ENCODE measurements around the gene CEP78. TPM values are rescaled to one million over a fixed set of nuclear protein-coding genes. Genes with fewer than 3 reads are reported as not detected.
A peak's percentile ranks its signal among the peaks of the same experiment; 100 is the strongest.

Gene CEP78, protein sequence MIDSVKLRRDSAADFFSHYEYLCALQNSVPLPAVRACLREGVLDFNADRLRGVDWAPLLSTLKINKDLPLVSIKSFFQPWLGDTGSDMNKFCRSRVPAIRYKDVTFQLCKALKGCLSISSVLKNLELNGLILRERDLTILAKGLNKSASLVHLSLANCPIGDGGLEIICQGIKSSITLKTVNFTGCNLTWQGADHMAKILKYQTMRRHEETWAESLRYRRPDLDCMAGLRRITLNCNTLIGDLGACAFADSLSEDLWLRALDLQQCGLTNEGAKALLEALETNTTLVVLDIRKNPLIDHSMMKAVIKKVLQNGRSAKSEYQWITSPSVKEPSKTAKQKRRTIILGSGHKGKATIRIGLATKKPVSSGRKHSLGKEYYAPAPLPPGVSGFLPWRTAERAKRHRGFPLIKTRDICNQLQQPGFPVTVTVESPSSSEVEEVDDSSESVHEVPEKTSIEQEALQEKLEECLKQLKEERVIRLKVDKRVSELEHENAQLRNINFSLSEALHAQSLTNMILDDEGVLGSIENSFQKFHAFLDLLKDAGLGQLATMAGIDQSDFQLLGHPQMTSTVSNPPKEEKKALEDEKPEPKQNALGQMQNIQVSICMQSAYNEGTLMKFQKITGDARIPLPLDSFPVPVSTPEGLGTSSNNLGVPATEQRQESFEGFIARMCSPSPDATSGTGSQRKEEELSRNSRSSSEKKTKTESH
- 10 to 100 TPM; 37.7 to 40.8 TPM for total RNA-seq

DNA sequence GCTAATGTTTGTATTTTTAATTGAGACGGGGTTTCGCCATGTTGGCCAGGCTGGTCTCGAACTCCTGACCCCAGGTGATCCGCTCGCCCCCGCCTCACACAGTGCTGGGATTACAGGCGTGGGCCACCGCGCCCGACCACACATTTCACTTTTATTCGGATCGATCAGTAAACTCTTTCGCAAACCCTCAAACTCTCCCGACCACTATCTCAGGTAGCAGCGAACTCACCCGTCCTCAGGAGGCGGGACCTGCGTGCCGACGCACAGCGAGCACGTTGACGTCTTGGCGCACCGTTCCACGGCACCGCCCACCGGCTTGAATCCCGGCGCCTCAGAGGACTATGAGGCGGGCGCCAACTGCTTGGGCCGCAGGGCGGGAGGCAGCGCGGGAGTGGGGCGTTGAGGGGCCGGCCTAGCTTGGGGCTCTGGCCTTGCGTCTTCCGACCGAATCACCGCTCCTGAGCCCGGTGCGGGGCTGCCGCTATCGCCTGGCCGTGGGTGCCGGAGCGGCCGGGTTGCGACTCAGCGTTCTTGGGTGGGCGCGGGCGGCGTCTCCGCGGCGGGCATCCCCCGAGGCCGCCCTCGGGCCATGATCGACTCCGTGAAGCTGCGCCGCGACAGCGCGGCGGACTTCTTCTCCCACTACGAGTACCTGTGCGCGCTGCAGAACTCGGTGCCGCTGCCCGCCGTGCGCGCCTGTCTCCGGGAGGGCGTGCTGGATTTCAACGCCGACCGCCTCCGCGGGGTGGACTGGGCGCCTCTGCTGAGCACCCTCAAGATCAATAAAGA is at the start of gene CEP78:
CEP78 (plus strand) TSS at position 314 of the 789 bp plus-strand sequence; CDS start at position 590, 276 bp downstream.
- peak within 1 kb of the TSS; percentile 92 for H3K27ac Mint-ChIP-seq
- DNase-seq (peak; percentile 93), ATAC-seq (peak; percentile 97)
- peaks cover 21% of the 10 kb centered on the region for H3K36me3 Mint-ChIP-seq (ENCODE audit: low read depth)
- intact Hi-C loops (cut with micrococcal nuclease) = no loop called here
- TF ChIP-seq, protein P1, sequence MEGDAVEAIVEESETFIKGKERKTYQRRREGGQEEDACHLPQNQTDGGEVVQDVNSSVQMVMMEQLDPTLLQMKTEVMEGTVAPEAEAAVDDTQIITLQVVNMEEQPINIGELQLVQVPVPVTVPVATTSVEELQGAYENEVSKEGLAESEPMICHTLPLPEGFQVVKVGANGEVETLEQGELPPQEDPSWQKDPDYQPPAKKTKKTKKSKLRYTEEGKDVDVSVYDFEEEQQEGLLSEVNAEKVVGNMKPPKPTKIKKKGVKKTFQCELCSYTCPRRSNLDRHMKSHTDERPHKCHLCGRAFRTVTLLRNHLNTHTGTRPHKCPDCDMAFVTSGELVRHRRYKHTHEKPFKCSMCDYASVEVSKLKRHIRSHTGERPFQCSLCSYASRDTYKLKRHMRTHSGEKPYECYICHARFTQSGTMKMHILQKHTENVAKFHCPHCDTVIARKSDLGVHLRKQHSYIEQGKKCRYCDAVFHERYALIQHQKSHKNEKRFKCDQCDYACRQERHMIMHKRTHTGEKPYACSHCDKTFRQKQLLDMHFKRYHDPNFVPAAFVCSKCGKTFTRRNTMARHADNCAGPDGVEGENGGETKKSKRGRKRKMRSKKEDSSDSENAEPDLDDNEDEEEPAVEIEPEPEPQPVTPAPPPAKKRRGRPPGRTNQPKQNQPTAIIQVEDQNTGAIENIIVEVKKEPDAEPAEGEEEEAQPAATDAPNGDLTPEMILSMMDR (IDR thresholded peaks at IDR 0.05) = no peak
- peak within 1 kb of the TSS; percentile 91 for H3K4me3 Mint-ChIP-seq
- POLR2A ChIA-PET = interaction anchor here (0.7 to 1.0 kb wide), 4 partner anchors 12 to 1336 kb away, joined by 3 to 5 read pairs (median 3); partner anchors contain the start of genes PSAT1 and TLE4
- H3K4me1 Mint-ChIP-seq (ENCODE audit: low read depth) = peaks cover 25% of the 10 kb centered on the region
- CTCF ChIA-PET = interaction anchor here (0.7 to 1.6 kb wide), 4 partner anchors 11 to 61 kb away, joined by 3 to 4 read pairs (median 4); partner anchors contain the start of gene PSAT1
- no peaks in the 10 kb centered on the region for H3K9me3 Mint-ChIP-seq
- no peaks in the 10 kb centered on the region for H3K27me3 Mint-ChIP-seq

DNA sequence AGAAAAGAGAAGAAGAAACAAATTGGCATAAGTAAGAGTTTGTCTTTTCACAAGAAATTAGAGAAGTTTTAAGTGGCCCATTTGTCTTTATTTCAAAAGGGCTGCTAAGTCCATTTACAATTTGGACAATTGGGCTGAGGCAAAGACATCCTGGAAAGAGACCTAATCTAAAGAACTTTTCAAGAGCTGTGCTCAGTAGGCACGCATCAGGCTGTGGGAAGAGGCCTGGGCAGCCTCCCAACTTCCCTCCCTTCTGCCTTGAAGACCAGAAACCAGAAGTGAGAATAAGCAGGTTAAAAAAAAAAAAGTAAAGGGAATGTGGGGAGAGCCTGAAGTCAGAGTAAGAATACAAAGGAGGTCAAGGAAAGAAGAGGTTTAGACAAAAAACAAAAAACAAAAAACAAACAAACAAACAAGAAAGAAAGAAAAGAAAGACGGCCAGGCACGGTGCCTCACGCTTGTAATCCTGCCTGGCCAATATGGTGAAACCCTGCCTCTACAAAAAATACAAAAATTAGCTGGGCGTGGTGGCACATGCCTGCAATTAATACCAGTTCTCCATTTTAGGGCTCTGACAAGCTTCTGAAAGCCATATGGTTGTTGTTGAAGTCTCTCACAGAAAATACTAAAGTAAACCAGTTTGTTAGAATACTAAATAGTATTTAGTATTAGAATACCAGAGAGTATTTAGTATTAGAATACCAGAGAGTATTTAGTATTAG is 48.0 kb upstream of the CEP78 start:
- POLR2A ChIA-PET = no interaction called here
- H3K36me3 Mint-ChIP-seq (ENCODE audit: low read depth) = no peaks in the 10 kb centered on the region
- no peak for DNase-seq
- H3K9me3 Mint-ChIP-seq = no peaks in the 10 kb centered on the region
- intact Hi-C loops (cut with micrococcal nuclease) = no loop called here
- H3K27ac Mint-ChIP-seq = no peak overlapping the region
- CTCF ChIA-PET = no interaction called here
- no peak for ATAC-seq
- no peaks in the 10 kb centered on the region for H3K4me1 Mint-ChIP-seq (ENCODE audit: low read depth)
- TF ChIP-seq, protein P1 (IDR thresholded peaks at IDR 0.05) = no peak
- H3K27me3 Mint-ChIP-seq = no peaks in the 10 kb centered on the region
- H3K4me3 Mint-ChIP-seq = no peak overlapping the region

DNA sequence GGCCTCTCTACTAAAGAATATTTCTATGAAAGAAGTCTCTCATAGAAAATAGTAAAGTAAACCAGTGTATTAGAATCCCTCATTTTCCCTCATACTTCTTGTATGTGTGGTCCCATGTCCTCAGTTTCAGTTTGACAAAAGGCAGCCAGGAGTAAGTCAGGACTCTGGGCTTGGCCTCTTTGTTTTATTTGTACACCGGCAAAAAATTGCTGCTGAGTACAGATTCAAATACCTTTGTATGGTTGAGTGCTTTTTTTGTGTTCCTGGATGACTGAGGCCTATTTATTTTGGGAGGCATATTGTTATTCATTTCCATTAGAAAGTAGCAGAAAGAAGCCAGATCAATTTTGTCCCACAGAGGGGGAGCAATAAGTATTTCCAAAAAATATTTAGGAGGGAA is 47.3 kb upstream of the CEP78 start:
- no peak overlapping the region for H3K27ac Mint-ChIP-seq
- POLR2A ChIA-PET = no interaction called here
- CTCF ChIA-PET = no interaction called here

DNA sequence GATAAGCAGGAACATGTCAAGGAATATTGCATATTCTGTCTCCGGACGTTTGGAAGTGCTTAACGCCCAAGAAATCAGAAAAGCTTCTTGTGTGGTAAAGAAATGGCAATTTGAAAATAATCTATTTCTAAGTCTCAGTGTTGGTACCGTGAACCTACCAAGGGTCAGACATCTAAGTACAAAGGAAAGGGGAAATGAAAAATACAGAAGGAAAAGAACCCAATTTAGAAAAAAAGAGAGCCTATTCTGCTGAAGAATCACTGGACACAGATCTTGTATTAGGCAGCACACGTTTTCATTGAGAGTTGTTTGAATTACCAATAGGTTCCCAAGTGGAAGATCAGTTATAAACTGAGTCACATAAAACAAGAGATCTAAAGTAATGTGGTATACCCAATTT is 46.9 kb upstream of the CEP78 start:
- CTCF ChIA-PET = no interaction called here
- Mint-ChIP-seq H3K9me3 (no peaks in the 10 kb centered on the region), H3K36me3 (ENCODE audit: low read depth) (no peaks in the 10 kb centered on the region), H3K4me3 (no peak overlapping the region), H3K27ac (no peak overlapping the region), H3K27me3 (no peaks in the 10 kb centered on the region), H3K4me1 (ENCODE audit: low read depth) (no peaks in the 10 kb centered on the region)
- TF ChIP-seq, protein P1 (IDR thresholded peaks at IDR 0.05) = no peak
- no peak for DNase-seq
- POLR2A ChIA-PET = no interaction called here
- intact Hi-C loops (cut with micrococcal nuclease) = no loop called here
- ATAC-seq = no peak

More for the DNA sequence above, 47.3 kb upstream of the CEP78 start:
- Mint-ChIP-seq H3K4me1 (ENCODE audit: low read depth) (no peaks in the 10 kb centered on the region), H3K4me3 (no peak overlapping the region), H3K9me3 (no peaks in the 10 kb centered on the region), H3K27me3 (no peaks in the 10 kb centered on the region), H3K36me3 (ENCODE audit: low read depth) (no peaks in the 10 kb centered on the region)
- intact Hi-C loops (cut with micrococcal nuclease) = no loop called here
- DNase-seq = no peak
- TF ChIP-seq, protein P1 (IDR thresholded peaks at IDR 0.05) = no peak
- no peak for ATAC-seq
